Neuronal stem cell (in vitro differentiated cells): Measurements from ENCODE around the gene ZNHIT2.

Experiments used
- DNase-seq: peaks from one replicate; pipeline ENCODE4 v3.0.0-alpha.2; 2013; ENCODE audit warnings: low spot score
- H2AFZ ChIP-seq: one replicate; pipeline ENCODE4 v1.6.1; 2013; ENCODE audit warnings: mild to moderate bottlenecking, low read length, inconsistent platforms
- H2AK5ac ChIP-seq: 2 replicates; pipeline ENCODE4 v1.6.1; 2013; ENCODE audit warnings: low read depth, mild to moderate bottlenecking, inconsistent platforms, low read length, moderate library complexity, mixed read lengths
- H2BK120ac ChIP-seq: 2 replicates; pipeline ENCODE4 v1.6.1; 2013; ENCODE audit warnings: low read depth, mild to moderate bottlenecking, inconsistent platforms, low read length, moderate library complexity, mixed read lengths
- H2BK12ac ChIP-seq: one replicate; pipeline ENCODE4 v1.6.1; 2013; ENCODE audit warnings: low read length, inconsistent platforms
- H2BK15ac ChIP-seq: 2 replicates; pipeline ENCODE4 v1.6.1; 2013; ENCODE audit warnings: mild to moderate bottlenecking, low read length, inconsistent platforms, mixed read lengths
- H2BK5ac ChIP-seq: one replicate; pipeline ENCODE4 v1.6.1; 2013; ENCODE audit warnings: inconsistent platforms, mild to moderate bottlenecking, low read length, moderate library complexity
- H3K14ac ChIP-seq: one replicate; pipeline ENCODE4 v1.6.1; 2013; ENCODE audit warnings: low read length, inconsistent platforms
- H3K18ac ChIP-seq: 2 replicates; pipeline ENCODE4 v1.6.1; 2013; ENCODE audit warnings: low read length, inconsistent platforms
- H3K23ac ChIP-seq: 2 replicates; pipeline ENCODE4 v1.6.1; 2013; ENCODE audit warnings: low read depth, mild to moderate bottlenecking, mixed read lengths, low read length, inconsistent platforms; ENCODE audit not compliant: poor library complexity
- H3K27ac ChIP-seq: replicated peaks from 3 replicates; pipeline ENCODE4 v1.5.1; 2013; ENCODE audit warnings: low read length, inconsistent platforms
- H3K27me3 ChIP-seq, 3 experiments: 2 replicates each; pipeline ENCODE4 v1.6.1; 2013; ENCODE audit warnings: low read length in 3 of 3, mild to moderate bottlenecking in 2 of 3, inconsistent platforms in 1 of 3, low read depth in 1 of 3, mixed read lengths in 1 of 3, moderate library complexity in 1 of 3; ENCODE audit not compliant: control insufficient read depth in 3 of 3, insufficient read depth in 3 of 3
- H3K36me3 ChIP-seq, 2 donors: replicated peaks in 1 of 2; 2 replicates each; pipeline ENCODE4 v1.6.1; 2013; ENCODE audit warnings: low read length in 2 of 2; ENCODE audit not compliant: control insufficient read depth in 2 of 2, insufficient read depth in 2 of 2
- H3K4ac ChIP-seq: 2 replicates; pipeline ENCODE4 v1.6.1; 2013; ENCODE audit warnings: inconsistent platforms, mild to moderate bottlenecking, low read length, moderate library complexity
- H3K4me1 ChIP-seq, 2 donors: 1 replicate in 1 of 2; 2 replicates in 1 of 2; pipeline ENCODE4 v1.6.1; 2013; ENCODE audit warnings: low read length in 2 of 2, low read depth in 1 of 2; ENCODE audit not compliant: control insufficient read depth in 2 of 2, insufficient read depth in 1 of 2
- H3K4me2 ChIP-seq: one replicate; pipeline ENCODE4 v1.6.1; 2013; ENCODE audit warnings: mild to moderate bottlenecking, low read length, inconsistent platforms; ENCODE audit not compliant: insufficient read depth, poor library complexity, severe bottlenecking
- H3K4me3 ChIP-seq, 2 donors: 2 replicates each; pipeline ENCODE4 v1.5.1; 2013; ENCODE audit warnings: low read length in 2 of 2, mild to moderate bottlenecking in 2 of 2, inconsistent platforms in 1 of 2, moderate library complexity in 1 of 2
- H3K79me1 ChIP-seq: one replicate; pipeline ENCODE4 v1.6.1; 2013; ENCODE audit warnings: low read depth, mild to moderate bottlenecking, inconsistent platforms, low read length, moderate library complexity
- H3K9ac ChIP-seq: one replicate; pipeline ENCODE4 v1.6.1; 2013; ENCODE audit warnings: mild to moderate bottlenecking, low read depth, low read length, inconsistent platforms; ENCODE audit not compliant: poor library complexity
- H3K9me3 ChIP-seq, 2 donors: replicated peaks in 1 of 2; 2 replicates each; pipeline versions ENCODE3 to v1.6.1; 2013; ENCODE audit warnings: low read length in 2 of 2, mild to moderate bottlenecking in 2 of 2, inconsistent platforms in 1 of 2, low read depth in 1 of 2, mixed read lengths in 1 of 2, moderate library complexity in 1 of 2; ENCODE audit not compliant: control insufficient read depth in 2 of 2, insufficient read depth in 1 of 2
- H4K8ac ChIP-seq: one replicate; pipeline ENCODE4 v1.6.1; 2013; ENCODE audit warnings: low read depth, mild to moderate bottlenecking, inconsistent platforms, low read length, moderate library complexity
- H4K91ac ChIP-seq: one replicate; pipeline ENCODE4 v1.6.1; 2013; ENCODE audit warnings: low read length, low read depth, mild to moderate bottlenecking, inconsistent platforms; ENCODE audit not compliant: poor library complexity
- WGBS, 2 donors: extraction: QIAGEN DNeasy Blood & Tissue Kit; methylation state at CpG; one replicate each; pipeline ENCODE4 v1.1.7; 2013; ENCODE audit warnings: missing lambda C conversion rate in 2 of 2, mixed read lengths in 1 of 2; ENCODE audit not compliant: insufficient read length in 2 of 2, insufficient replicate concordance in 1 of 2; ENCODE audit errors: extremely low coverage in 2 of 2; 5-methylcytosine and 5-hydroxymethylcytosine counted together

The ZNHIT2 gene

GRCh38 chr11:65156926-65157325 lies 39.4 kb upstream of the ZNHIT2 start:
- H4K8ac ChIP-seq = no peak overlapping the region
- no peak overlapping the region for H3K18ac ChIP-seq
- no peak overlapping the region for H3K9ac ChIP-seq
- H2AFZ ChIP-seq = no peak overlapping the region
- no peaks in the 10 kb centered on the region for H3K79me1 ChIP-seq
- no peak overlapping the region for H2AK5ac ChIP-seq
- no peak overlapping the region for H2BK5ac ChIP-seq
- H3K23ac ChIP-seq = no peak overlapping the region
- no peak overlapping the region for H3K4me3 ChIP-seq
- H2BK15ac ChIP-seq = no peak overlapping the region
- no peaks in the 10 kb centered on the region for H3K4me1 ChIP-seq
- no peak overlapping the region for H3K14ac ChIP-seq
- no peak overlapping the region for H3K27ac ChIP-seq
- no peak for DNase-seq
- no peak overlapping the region for H2BK120ac ChIP-seq
- H4K91ac ChIP-seq = no peak overlapping the region
- no peaks in the 10 kb centered on the region for H3K9me3 ChIP-seq
- H3K4ac ChIP-seq = no peak overlapping the region
- H2BK12ac ChIP-seq = no peak overlapping the region
- H3K27me3 ChIP-seq = no peaks in the 10 kb centered on the region
- H3K36me3 ChIP-seq = no peaks in the 10 kb centered on the region
- WGBS, 2 donors = no CpG with 5 or more reads among the region's 3 CpGs
- H3K4me2 ChIP-seq = no peak overlapping the region

DNA sequence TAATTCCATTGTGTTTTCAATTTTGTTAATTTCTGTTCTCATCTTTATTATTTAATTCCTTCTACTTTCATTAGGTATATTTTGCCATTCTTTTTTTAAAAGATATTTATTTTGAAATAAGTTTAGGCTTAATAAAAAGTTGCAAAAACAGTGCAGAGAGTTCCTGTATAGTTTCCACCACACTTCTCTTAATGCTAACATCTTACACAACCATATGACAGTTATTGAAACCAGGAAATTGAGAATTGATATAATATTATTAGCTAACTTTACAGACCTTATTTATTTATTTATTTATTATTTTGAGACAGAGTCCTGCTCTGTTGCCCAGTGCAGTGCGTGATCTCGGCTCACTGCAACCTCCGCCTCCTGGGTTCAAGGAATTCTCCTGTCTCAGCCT lies 38.8 kb upstream of the ZNHIT2 start:
- H3K27ac ChIP-seq = no peak overlapping the region
- no peak overlapping the region for H2BK15ac ChIP-seq
- no peaks in the 10 kb centered on the region for H3K4me1 ChIP-seq
- H4K91ac ChIP-seq = no peak overlapping the region
- H3K9ac ChIP-seq = no peak overlapping the region
- H3K36me3 ChIP-seq = no peaks in the 10 kb centered on the region
- no peak overlapping the region for H2AK5ac ChIP-seq
- H2BK120ac ChIP-seq = no peak overlapping the region
- no peak overlapping the region for H2AFZ ChIP-seq
- WGBS, 2 donors = no CpG with 5 or more reads among the region's 3 CpGs
- H3K9me3 ChIP-seq = no peaks in the 10 kb centered on the region
- no peak for DNase-seq
- H3K4me2 ChIP-seq = no peak overlapping the region
- H2BK12ac ChIP-seq = no peak overlapping the region
- no peak overlapping the region for H3K23ac ChIP-seq
- H3K4me3 ChIP-seq = no peak overlapping the region
- no peak overlapping the region for H3K14ac ChIP-seq
- H2BK5ac ChIP-seq = no peak overlapping the region
- no peaks in the 10 kb centered on the region for H3K79me1 ChIP-seq
- H3K18ac ChIP-seq = no peak overlapping the region
- no peak overlapping the region for H4K8ac ChIP-seq
- H3K27me3 ChIP-seq = no peaks in the 10 kb centered on the region
- no peak overlapping the region for H3K4ac ChIP-seq

GRCh38 chr11:65152122-65152521 lies 34.6 kb upstream of the ZNHIT2 start:
- Histone ChIP-seq H2AFZ (no peak overlapping the region), H3K18ac (no peak overlapping the region), H3K36me3 (no peaks in the 10 kb centered on the region), H4K8ac (no peak overlapping the region), H3K27me3 (no peaks in the 10 kb centered on the region), H3K9ac (no peak overlapping the region), H3K27ac (no peak overlapping the region), H2BK5ac (no peak overlapping the region), H3K9me3 (peaks cover 2 to 3% of the 10 kb centered on the region in 2 donors), H4K91ac (no peak overlapping the region), H3K23ac (no peak overlapping the region), H2BK120ac (no peak overlapping the region), H3K14ac (no peak overlapping the region), H3K4me1 (peaks cover 0 to 9% of the 10 kb centered on the region in 2 donors), H2BK15ac (no peak overlapping the region), H3K79me1 (no peaks in the 10 kb centered on the region), H2BK12ac (no peak overlapping the region), H3K4me2 (no peak overlapping the region), H3K4me3 (no peak overlapping the region), H3K4ac (no peak overlapping the region), H2AK5ac (no peak overlapping the region)
- no peak for DNase-seq
- WGBS, 2 donors = no CpG with 5 or more reads among the region's 2 CpGs

DNA sequence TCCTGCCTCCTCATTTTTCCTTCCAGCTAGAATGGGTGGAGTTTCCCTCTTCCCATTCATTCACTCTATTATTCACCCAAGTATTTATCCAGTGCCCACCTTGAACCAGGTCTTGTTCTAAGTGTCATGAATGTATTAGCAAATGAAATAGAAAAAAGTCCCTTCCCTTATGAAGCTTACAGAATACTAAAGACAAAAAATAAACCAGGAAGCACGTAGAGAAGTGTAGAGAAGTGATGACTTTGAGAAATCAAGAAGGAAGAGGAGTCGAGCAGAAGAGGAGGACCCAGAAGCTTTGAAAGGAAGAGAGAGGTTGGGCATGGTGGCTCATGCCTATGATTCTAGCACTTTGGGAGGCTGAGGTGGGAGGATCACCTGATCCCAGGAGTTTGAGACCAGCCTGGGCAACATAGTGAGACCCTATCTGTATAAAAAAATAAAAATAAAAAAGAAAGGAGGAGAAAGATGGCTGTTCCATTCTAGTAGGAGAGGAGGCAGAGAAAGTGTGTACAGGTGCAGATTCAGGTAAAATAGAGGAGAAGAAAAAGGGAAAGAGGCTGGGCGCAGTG lies 33.9 kb upstream of the ZNHIT2 start:
- no peak overlapping the region for H3K23ac ChIP-seq
- H3K4ac ChIP-seq = no peak overlapping the region
- no peak overlapping the region for H2AK5ac ChIP-seq
- H3K79me1 ChIP-seq = no peaks in the 10 kb centered on the region
- no peaks in the 10 kb centered on the region for H3K36me3 ChIP-seq
- no peak overlapping the region for H2BK12ac ChIP-seq
- H3K14ac ChIP-seq = no peak overlapping the region
- H2BK15ac ChIP-seq = no peak overlapping the region
- H4K8ac ChIP-seq = no peak overlapping the region
- peaks cover 0 to 9% of the 10 kb centered on the region in 2 donors for H3K4me1 ChIP-seq
- H3K9me3 ChIP-seq = peaks cover 2 to 9% of the 10 kb centered on the region in 2 donors
- H3K4me3 ChIP-seq = no peak overlapping the region
- H2BK120ac ChIP-seq = no peak overlapping the region
- peaks cover 0 to 1% (median 0%) of the 10 kb centered on the region in 3 experiments for H3K27me3 ChIP-seq
- H3K9ac ChIP-seq = no peak overlapping the region
- H2BK5ac ChIP-seq = no peak overlapping the region
- no peak overlapping the region for H3K4me2 ChIP-seq
- H2AFZ ChIP-seq = no peak overlapping the region
- WGBS, 2 donors = no CpG with 5 or more reads among the region's 3 CpGs
- no peak overlapping the region for H3K27ac ChIP-seq
- no peak for DNase-seq
- no peak overlapping the region for H3K18ac ChIP-seq
- H4K91ac ChIP-seq = no peak overlapping the region
